Adrenal gland (tissue), 12 donors: ENCODE measurements around the gene PLAA. TPM values are rescaled to one million over a fixed set of nuclear protein-coding genes. Genes with fewer than 3 reads are reported as not detected.

ENCODE experiments used
- DNase-seq, 7 donors: peaks; one replicate each; pipeline ENCODE4 v3.0.0-alpha.2; 2019 to 2020
- H3K27ac ChIP-seq, 5 donors: fragments of 200-600 bp; sonication (generic) in 4 of 5; 1 replicate in 3 of 5; 2 replicates in 2 of 5; pipeline versions ENCODE4 v1.5.1 to v1.8.0; 2016 to 2020; ENCODE audit warnings: mild to moderate bottlenecking in 1 of 5
- H3K27me3 ChIP-seq: fragments of 200-600 bp; 2 replicates; pipeline ENCODE4 v1.8.0; 2021
- H3K36me3 ChIP-seq, 2 donors: fragments of 200-600 bp; replicated peaks in 1 of 2; 1 replicate in 1 of 2; 2 replicates in 1 of 2; pipeline versions ENCODE4 v1.5.1 to v1.8.0; 2018 to 2022
- H3K4me1 ChIP-seq, 2 donors: fragments of 200-600 bp; replicated peaks in 1 of 2; 1 replicate in 1 of 2; 2 replicates in 1 of 2; pipeline versions ENCODE4 v1.5.1 to v1.8.0; 2018 to 2021
- H3K4me3 ChIP-seq, 4 donors: fragments of 200-600 bp; sonication (generic) in 3 of 4; one replicate each; pipeline ENCODE4 v1.5.1; 2016 to 2018
- H3K9me3 ChIP-seq, 3 donors: fragments of 200-600 bp; sonication (generic) in 1 of 3; replicated peaks in 1 of 3; 1 replicate in 2 of 3; 2 replicates in 1 of 3; pipeline versions ENCODE4 v1.5.1 to v1.8.0; 2016 to 2021
- POLR2A ChIP-seq, 2 donors: fragments of 450-650 bp; IDR thresholded peaks; one replicate each; pipeline ENCODE4 v1.6.1; 2017; ENCODE audit warnings: antibody characterized with exemption in 2 of 2, mild to moderate bottlenecking in 2 of 2, moderate library complexity in 1 of 2
- WGBS, 4 donors: extraction: QIAGEN DNeasy Blood & Tissue Kit in 2 of 4; methylation state at CpG; one replicate each; pipeline versions ENCODE4 v1.1.5 to v1.1.7; 2013 to 2017; 5-methylcytosine and 5-hydroxymethylcytosine counted together
- intact Hi-C, 2 donors: fragments of 100-400 bp; cut with DNase I; formaldehyde crosslinking; loops; one replicate each; pipeline versions ENCODE4 v1.14.1 to v1.15.0; 2022 to 2023
- polyA plus RNA-seq, 3 donors: library from polyadenylated mRNA; stranded (reverse); fragments of 200-250 nt in 2 of 3; fragments of 350-450 nt in 1 of 3; fragmentation: Illumina TruSeq in 1 of 3; extraction: RNeasy Lipid Tissue Mini Kit (QIAGEN cat#74804) in 1 of 3; gene quantifications; one replicate each; pipeline ENCODE4 v1.2.3, GENCODE V29; 2013 to 2014
- total RNA-seq, 9 donors: library from RNA; depleted of rRNA in 4 of 9; stranded (reverse); fragments of >200 nt in 4 of 9; fragments of 120-200 nt in 1 of 9; fragmentation: NEBNext Ultra II Directional in 1 of 9; extraction: Animal tissue kit (Norgen Biotek cat#: 25700) in 1 of 9; gene quantifications; one replicate each; pipeline versions ENCODE4 v1.1.0 to v1.2.4, GENCODE V29; 2013 to 2023
- TF ChIP-seq, protein P1 (sequence below), 6 experiments: fragments of 450-650 bp in 4 of 6; fragments of 200-600 bp in 2 of 6; sonication (generic) in 1 of 6; IDR thresholded peaks; 1 replicate in 5 of 6; 2 replicates in 1 of 6; pipeline versions ENCODE4 v1.5.1 to v1.8.0; 2016 to 2021; ENCODE audit warnings: antibody characterized with exemption in 6 of 6, mild to moderate bottlenecking in 2 of 6, moderate library complexity in 1 of 6
- donor health status: healthy with polysubstance abuse.
- donor health status: Bipolar disorder and iron deficiency.
- donor health status: DM: yes; HTN: yes; CAD: no.
- donor health status: DM: no; HTN: no; CAD: no.
- donor health status: DM: no; HTN: no; CAD: no.
- donor health status: DM: yes; HTN: yes; CAD: no.

PLAA gene
- total and polyA plus RNA-seq, 12 donors: 12.8 to 89.8 (median 37.8) TPM

GRCh38 chr9:26975728-26976707, 29.0 kb upstream of the PLAA start:
- Histone ChIP-seq H3K27ac (no peak overlapping the region), H3K27me3 (no peaks in the 10 kb centered on the region), H3K4me3 (no peak overlapping the region), H3K9me3 (no peaks in the 10 kb centered on the region), H3K4me1 (no peaks in the 10 kb centered on the region), H3K36me3 (peaks cover 0 to 4% of the 10 kb centered on the region in 2 donors)
- no peak for TF ChIP-seq POLR2A (IDR thresholded peaks at IDR 0.05)
- TF ChIP-seq, protein P1, sequence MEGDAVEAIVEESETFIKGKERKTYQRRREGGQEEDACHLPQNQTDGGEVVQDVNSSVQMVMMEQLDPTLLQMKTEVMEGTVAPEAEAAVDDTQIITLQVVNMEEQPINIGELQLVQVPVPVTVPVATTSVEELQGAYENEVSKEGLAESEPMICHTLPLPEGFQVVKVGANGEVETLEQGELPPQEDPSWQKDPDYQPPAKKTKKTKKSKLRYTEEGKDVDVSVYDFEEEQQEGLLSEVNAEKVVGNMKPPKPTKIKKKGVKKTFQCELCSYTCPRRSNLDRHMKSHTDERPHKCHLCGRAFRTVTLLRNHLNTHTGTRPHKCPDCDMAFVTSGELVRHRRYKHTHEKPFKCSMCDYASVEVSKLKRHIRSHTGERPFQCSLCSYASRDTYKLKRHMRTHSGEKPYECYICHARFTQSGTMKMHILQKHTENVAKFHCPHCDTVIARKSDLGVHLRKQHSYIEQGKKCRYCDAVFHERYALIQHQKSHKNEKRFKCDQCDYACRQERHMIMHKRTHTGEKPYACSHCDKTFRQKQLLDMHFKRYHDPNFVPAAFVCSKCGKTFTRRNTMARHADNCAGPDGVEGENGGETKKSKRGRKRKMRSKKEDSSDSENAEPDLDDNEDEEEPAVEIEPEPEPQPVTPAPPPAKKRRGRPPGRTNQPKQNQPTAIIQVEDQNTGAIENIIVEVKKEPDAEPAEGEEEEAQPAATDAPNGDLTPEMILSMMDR (IDR thresholded peaks at IDR 0.05): peak; percentile 32 to 75 (median 66)
- 83 to 89% (median 86%) methylated on average over 18 of the region's 18 CpGs for WGBS, 4 donors
- DNase-seq: peak; percentile 25 to 74 (median 43)
- intact Hi-C loops: loop anchor here (10.0 kb wide), 2 partner anchors 91 to 231 kb away; no protein-coding TSS in a partner anchor

DNA sequence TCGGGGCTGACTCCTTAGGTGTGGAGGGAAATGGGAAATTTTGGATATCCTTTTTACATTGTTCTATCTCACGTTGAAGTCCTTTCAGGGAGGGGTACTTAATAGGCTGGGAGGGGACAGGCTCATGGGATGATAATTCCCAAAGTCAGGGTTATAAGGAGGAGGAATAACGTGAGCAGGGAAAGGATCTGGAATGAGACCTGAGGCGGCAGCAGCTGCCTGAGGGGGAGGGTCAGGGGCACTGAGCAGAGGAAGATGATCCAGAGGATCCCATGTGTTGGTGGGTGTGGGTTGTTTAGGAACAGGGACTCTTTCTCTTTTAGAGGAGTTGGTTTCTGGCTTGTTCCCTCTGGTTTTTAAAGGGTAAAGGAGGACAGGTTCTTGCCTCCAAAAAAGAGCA, 27.9 kb upstream of the PLAA start:
- Histone ChIP-seq H3K27me3 (no peaks in the 10 kb centered on the region), H3K27ac (no peak overlapping the region), H3K4me1 (no peaks in the 10 kb centered on the region), H3K36me3 (peaks cover 0 to 4% of the 10 kb centered on the region in 2 donors), H3K9me3 (no peaks in the 10 kb centered on the region), H3K4me3 (no peak overlapping the region)
- intact Hi-C loops: loop anchor here (5.0 to 10.0 kb wide), 3 partner anchors 90 to 230 kb away; no protein-coding TSS in a partner anchor
- DNase-seq: no peak
- no peak for TF ChIP-seq POLR2A (IDR thresholded peaks at IDR 0.05)
- TF ChIP-seq, protein P1 (IDR thresholded peaks at IDR 0.05): no peak
- WGBS, 4 donors: 87 to 92% (median 89%) methylated on average over 4 of the region's 4 CpGs

- no peak for DNase-seq
- no peak for TF ChIP-seq POLR2A (IDR thresholded peaks at IDR 0.05)
- TF ChIP-seq, protein P1 (IDR thresholded peaks at IDR 0.05): no peak
- H3K27me3 ChIP-seq: no peaks in the 10 kb centered on the region
- peaks cover 0 to 2% of the 10 kb centered on the region in 2 donors for H3K4me1 ChIP-seq
- H3K4me3 ChIP-seq: no peak overlapping the region
- intact Hi-C loops: loop anchor here (5.0 to 10.0 kb wide), 3 partner anchors 89 to 229 kb away; no protein-coding TSS in a partner anchor
- peaks cover 0 to 4% of the 10 kb centered on the region in 2 donors for H3K36me3 ChIP-seq
- no peak overlapping the region for H3K27ac ChIP-seq
- no peaks in the 10 kb centered on the region for H3K9me3 ChIP-seq
- WGBS, 4 donors: 82 to 96% (median 91%) methylated on average over 5 of the region's 5 CpGs
These were observed 26.9 kb upstream of the PLAA start for GRCh38 chr9:26973989-26974388.

DNA sequence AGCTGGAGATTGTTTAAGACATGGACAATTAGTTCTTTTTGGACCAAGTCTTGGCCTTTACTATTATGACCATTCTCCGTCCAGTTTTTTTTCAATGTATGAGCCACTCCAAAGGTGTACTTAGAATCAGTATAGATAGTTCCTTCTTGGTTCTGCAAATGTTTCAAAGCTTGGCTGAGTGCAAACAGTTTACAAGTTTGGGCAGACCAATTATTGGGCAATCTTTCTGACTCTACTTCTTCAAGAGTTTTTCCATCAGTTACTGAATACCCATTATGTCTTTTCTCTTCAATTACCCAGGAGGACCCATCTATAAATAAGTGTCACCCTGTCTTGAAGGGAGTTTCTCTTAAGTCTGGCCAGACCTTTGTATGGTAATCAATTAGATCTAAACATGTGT, 24.7 kb upstream of the PLAA start:
- WGBS, 4 donors: 95 to 100% (median 98%) methylated on average over 1 of the region's 1 CpG
- TF ChIP-seq, protein P1 (IDR thresholded peaks at IDR 0.05): no peak
- no peak for TF ChIP-seq POLR2A (IDR thresholded peaks at IDR 0.05)
- Histone ChIP-seq H3K27me3 (no peaks in the 10 kb centered on the region), H3K4me1 (peaks cover 0 to 6% of the 10 kb centered on the region in 2 donors), H3K9me3 (no peaks in the 10 kb centered on the region), H3K36me3 (no peaks in the 10 kb centered on the region), H3K27ac (no peak overlapping the region), H3K4me3 (no peak overlapping the region)
- intact Hi-C loops: loop anchor here (5.0 to 10.0 kb wide), 3 partner anchors 87 to 227 kb away; no protein-coding TSS in a partner anchor
- no peak for DNase-seq
